GM19372 (cell line): ENCODE results near the gene CTXN1.
"Not testable (repeated sequence)": the region's sequence is repeated elsewhere in the genome, so short reads cannot be mapped to it uniquely, and the experiment has no call there.

Experiments used
- ATAC-seq: cut with Tn5 transposase; IDR thresholded peaks from one replicate; pipeline ENCODE4 v1.9.1; 2021; ENCODE audit warnings: mild to moderate bottlenecking, low read depth, moderate library complexity; ENCODE audit not compliant: unreplicated experiment

CTXN1 gene

GRCh38 chr19:7926021-7926726 lies at the start of gene CTXN1:
Gene CTXN1 (minus strand): TSS chr19:7926135. CDS start chr19:7925538, 597 bp downstream.
- ATAC-seq = no peak

DNA sequence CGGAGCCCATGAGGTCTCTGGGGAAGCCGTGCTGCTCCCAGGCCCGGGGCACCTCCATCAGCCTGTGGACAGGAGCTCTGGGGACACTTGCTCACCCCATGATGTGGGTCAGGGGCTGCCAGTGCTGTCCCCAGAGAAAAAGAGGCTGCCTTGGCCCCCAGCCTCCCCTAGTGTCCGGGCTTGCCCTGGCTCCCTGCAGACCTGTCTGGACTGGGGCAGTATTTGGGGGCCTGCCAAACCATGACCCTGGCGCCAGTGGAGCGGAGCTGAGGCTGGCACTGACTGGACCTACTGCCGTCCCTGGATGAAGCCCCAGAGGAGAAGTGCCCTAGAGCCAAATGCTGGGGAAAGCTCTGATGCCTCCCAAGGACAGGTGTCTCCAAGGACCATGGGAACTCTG lies 49.1 kb upstream of the CTXN1 start:
- no peak for ATAC-seq

GRCh38 chr19:7973883-7974282 lies 47.9 kb upstream of the CTXN1 start:
- no peak for ATAC-seq

DNA sequence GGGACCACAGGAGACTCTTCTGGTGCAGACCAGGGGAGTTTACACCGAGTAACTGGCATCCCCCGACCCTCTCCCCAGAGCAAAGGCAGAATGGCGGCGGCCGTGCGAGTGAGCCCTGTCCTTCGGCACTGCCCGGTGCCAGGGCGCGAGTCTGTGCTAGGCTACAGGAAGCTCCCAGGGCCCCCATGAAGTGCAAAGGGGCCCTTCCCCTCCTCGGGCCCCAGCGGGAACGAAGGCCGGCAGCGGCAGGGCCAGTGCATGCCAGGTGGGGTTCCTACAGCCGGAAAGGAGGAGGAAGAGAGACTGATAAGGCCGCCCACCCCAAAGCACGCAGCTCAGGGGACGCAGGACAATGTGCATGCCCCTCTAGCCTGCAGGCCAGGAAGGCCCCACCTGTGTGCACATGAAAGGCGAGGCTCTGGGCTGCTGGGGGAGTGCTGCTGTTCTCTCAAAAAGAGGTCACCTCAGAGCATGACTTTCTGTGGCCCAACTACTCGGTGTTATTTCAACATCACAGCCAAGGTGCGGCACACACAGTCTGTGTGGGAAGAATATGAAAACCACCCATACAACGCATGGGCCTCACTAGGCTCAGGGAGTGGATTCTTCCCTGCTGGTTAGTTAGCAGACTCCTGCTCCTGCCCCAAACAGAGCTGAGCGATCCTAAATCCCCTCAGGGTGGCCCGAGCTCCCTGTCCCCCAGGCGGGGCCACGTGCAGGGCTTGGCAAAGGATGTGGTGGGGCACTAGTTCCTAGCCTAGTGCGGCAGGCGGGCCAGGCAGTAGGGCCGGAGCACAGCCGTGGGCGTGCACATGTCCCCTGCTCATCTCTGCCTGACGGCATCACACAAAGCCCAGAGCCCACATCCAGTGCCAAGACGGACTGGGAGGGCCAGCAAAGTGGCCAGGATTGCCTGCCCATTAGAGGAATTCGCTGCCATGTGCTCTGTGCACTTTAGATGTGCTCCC lies 45.9 kb upstream of the CTXN1 start:
- ATAC-seq = no peak

- ATAC-seq = no peak
Observed at GRCh38 chr19:7970716-7971448, 44.9 kb upstream of the CTXN1 start.

GRCh38 chr19:7969555-7969939 lies 43.6 kb upstream of the CTXN1 start:
- no peak for ATAC-seq

DNA sequence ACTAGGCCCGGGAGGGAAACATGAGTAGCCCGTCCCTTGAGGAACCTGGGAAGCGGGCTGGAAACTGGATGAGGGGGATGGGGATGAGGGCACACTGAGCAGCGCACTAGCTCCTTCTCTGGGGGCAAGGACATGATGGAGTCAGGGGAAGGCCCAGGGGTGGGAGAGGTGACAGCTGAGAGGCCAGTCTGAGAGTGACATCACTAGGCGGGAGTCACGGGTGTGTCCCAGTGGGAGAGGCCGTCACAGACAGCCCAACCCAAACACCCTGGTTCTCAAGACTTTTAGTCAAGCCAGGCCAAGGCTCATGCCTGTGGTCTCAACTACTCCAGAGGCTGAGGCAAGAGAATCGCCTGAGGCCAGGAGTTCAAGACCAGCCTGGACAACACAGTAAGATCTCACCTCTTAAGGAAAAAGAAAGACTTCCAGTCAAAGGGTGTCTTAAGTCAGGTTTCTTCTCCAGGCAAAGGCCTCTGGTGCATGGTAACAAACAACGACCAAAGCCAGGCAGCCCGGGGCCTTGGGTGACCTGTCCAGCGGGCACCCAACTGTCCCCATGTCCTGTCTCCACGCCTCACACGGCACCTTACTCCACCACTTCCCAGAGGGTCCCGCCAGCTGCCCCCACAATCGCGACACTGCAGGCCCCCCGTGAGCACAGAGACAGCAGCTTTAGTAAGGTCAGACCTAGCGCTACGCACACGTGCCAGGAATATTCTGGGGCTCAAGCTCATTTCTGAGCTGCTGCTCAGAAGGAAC lies 43.0 kb upstream of the CTXN1 start:
- no peak for ATAC-seq

GRCh38 chr19:7968008-7968795 lies 42.3 kb upstream of the CTXN1 start:
- no peak for ATAC-seq

- no peak for ATAC-seq
Observed at GRCh38 chr19:7965921-7966665, 40.2 kb upstream of the CTXN1 start.

GRCh38 chr19:7965259-7965841 lies 39.4 kb upstream of the CTXN1 start:
- ATAC-seq = no peak

DNA sequence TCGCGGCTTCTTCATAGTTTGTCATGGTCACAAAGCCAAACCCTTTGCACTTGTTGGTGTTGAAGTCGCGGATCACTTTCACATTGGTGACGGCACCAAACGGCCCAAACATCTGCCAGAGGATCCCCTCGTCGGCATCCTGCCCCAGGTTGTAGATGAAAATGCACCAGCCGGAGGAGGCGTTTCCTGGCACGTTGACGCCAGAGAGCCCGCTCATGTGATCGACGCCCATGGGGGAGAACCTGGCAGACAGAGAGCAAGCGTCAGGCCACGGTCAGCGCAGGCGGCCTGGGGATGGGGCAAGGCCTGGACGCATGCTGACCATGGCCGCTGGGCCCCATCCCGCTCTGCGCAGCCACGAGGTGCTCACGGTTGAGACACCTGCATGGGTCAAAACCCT lies 37.6 kb upstream of the CTXN1 start:
- ATAC-seq = no peak

DNA sequence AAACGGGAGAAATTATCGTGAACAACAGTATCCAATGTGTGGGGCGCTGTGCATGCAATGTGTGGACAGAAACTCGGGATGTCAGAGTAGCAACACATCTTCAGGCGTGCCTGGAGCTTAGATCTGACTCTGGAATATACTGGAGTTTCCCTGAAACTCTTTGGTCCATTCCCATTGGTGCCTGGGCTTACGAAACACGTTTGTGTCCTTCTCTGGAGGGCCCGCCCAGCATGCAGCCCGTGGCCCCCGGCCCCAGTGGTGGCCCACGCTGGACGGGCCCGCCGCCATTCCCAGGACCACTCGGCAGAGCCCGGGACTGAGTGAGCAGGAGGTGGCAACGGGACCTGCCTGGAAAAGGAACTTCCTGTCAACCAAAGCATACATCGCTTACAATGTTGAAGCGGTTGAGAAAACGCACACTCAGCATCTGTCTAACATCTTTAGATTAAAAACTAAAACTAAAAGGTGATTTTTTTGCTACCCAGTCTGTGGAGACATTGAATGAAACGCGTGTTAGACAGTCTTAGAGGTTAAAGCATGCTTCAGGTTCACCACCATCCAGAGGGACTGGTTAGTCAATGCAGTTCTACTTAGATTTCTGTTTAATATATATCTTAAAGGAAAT lies 36.8 kb upstream of the CTXN1 start:
- ATAC-seq = no peak

DNA sequence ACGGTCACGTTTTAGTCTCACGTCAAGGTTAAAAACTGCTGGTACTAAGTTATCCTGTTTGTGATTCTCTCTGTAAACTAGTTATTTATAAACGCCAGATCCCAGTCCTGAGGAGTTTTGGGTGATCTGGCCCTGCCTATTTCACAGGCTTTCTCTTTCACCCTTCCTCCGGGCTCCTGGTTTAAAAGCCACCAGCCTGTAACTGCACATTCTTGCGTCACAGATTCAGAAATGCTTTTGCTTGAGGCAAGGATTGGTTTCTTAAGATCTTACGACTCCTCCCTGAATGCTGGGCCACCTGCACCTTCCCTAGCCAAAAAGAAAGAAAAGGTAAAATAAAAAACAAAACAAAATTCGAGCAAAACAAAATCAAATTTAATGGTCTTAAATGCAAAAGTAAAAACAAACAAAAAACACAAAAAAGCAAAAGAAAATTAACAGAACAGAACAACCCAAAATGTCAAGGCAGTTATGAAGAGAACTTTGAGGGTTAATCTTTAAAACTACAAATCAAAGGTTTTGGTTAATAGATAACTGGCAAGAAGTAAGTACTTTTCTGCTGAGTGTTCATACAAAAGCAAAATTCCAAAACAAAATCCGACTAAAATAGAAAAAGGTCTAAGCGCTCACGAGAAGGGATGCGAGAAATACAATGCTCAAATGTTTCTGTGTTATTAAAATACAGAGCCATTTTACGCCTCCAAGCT lies 36.1 kb upstream of the CTXN1 start:
- no peak for ATAC-seq

GRCh38 chr19:7961082-7961481 lies 35.1 kb upstream of the CTXN1 start:
- not testable (repeated sequence) for ATAC-seq

GRCh38 chr19:7959211-7959610 lies 33.3 kb upstream of the CTXN1 start:
- ATAC-seq = no peak

DNA sequence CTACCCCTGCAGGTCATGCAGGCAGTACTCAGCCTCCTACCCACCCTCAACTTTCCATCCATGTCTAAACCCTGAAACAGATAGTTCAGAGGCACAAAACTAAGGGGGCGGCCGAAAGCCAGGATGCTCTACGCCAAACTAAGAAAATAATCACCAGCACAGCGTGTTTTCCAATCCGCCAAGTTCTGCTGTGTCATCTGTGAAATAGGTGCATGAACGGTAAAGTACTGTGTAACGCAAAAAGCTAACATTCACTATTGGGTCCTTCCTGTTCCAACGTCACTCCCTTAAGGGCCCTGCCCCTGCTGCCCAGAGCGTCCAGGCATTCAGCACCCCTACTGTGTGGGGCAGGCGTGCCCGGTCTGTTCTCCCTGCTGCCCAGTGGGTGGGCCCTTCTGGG lies 29.8 kb upstream of the CTXN1 start:
- ATAC-seq = no peak

- ATAC-seq = no peak
Observed at GRCh38 chr19:7953576-7953975, 27.6 kb upstream of the CTXN1 start.
